ENCODE data around the gene LSM14A. TPM values are rescaled to one million over a fixed set of nuclear protein-coding genes. Genes with fewer than 3 reads are reported as not detected.

Gene LSM14A
- total and polyA plus RNA-seq, 9 of the 15 experiments (the other 6 are each of a cell fraction or from before 2014, with no cell fraction given) = 19.5 to 150 (median 95.1) TPM

DNA sequence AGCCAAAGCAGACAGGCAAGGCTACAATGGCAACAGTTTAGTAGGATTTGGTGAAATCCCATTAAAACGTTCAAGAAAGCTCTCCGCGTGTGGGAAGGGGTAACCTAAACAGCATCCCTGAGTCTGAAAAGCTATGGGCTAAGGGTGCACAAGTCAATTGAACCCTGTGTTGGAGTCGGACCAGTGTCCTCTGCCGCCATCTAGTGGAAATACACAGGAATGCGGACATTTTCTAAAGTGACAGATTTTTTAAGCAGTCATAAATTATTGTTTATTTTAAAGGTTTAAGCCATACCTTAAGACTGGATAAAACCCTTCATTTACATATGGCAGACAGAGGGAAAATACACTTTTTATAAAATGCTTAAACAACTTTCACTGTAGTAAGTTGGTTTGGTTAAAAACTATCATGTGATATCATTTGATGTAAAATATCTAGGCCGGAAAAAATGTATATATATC, 26.5 kb upstream of the LSM14A start (continued):
- TF ChIP-seq, protein P1, sequence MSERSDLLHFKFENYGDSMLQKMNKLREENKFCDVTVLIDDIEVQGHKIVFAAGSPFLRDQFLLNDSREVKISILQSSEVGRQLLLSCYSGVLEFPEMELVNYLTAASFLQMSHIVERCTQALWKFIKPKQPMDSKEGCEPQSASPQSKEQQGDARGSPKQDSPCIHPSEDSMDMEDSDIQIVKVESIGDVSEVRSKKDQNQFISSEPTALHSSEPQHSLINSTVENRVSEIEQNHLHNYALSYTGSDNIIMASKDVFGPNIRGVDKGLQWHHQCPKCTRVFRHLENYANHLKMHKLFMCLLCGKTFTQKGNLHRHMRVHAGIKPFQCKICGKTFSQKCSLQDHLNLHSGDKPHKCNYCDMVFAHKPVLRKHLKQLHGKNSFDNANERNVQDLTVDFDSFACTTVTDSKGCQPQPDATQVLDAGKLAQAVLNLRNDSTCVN (CRISPR knock-in tag; IDR thresholded peaks at IDR 0.05) = no peak
- TF ChIP-seq, protein P2, sequence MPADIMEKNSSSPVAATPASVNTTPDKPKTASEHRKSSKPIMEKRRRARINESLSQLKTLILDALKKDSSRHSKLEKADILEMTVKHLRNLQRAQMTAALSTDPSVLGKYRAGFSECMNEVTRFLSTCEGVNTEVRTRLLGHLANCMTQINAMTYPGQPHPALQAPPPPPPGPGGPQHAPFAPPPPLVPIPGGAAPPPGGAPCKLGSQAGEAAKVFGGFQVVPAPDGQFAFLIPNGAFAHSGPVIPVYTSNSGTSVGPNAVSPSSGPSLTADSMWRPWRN (IDR thresholded peaks at IDR 0.05; ENCODE audit: low read depth) = no peak
- TF ChIP-seq HMG20A (CRISPR knock-in tag; conservative IDR thresholded peaks at IDR 0.05) (no peak), GTF2A2 (tag; IDR thresholded peaks at IDR 0.05) (no peak), SMC3 (conservative IDR thresholded peaks at IDR 0.05; ENCODE audit: insufficient read depth, low read depth, low read length) (peak; percentile 53; the same call in 1 of the 2 replicates), SREBF2 (CRISPR knock-in tag; IDR thresholded peaks at IDR 0.05) (no peak), ARID2 (IDR thresholded peaks at IDR 0.05) (0 out of 2 replicates have a peak, but pooled peaks have one; percentile 64), RAD51 (IDR thresholded peaks at IDR 0.05; ENCODE audit: borderline replicate concordance, low read depth) (no peak), CC2D1A (IDR thresholded peaks at IDR 0.05) (peak; percentile 26; the same call in 1 of the 2 replicates), JUND (IDR thresholded peaks at IDR 0.05; ENCODE audit: borderline replicate concordance, low read depth, low read length) (no peak), JUND (tag; IDR thresholded peaks at IDR 0.05; ENCODE audit: borderline replicate concordance, low read depth, low read length) (no peak), HDAC6 (IDR thresholded peaks at IDR 0.05; ENCODE audit: low read depth, low read length) (no peak), DPF2 (IDR thresholded peaks at IDR 0.05) (no peak), MEIS2 (IDR thresholded peaks at IDR 0.05; ENCODE audit: partially characterized antibody) (peak; percentile 47), HMGN3 (IDR thresholded peaks at IDR 0.05; ENCODE audit: borderline replicate concordance, extremely low read depth, insufficient read length, low read depth, low read length) (no peak), ATF1 (CRISPR knock-in tag; IDR thresholded peaks at IDR 0.05) (no peak), ATF1 (tag; IDR thresholded peaks at IDR 0.05) (no peak)
- TF ChIP-seq, protein P3, sequence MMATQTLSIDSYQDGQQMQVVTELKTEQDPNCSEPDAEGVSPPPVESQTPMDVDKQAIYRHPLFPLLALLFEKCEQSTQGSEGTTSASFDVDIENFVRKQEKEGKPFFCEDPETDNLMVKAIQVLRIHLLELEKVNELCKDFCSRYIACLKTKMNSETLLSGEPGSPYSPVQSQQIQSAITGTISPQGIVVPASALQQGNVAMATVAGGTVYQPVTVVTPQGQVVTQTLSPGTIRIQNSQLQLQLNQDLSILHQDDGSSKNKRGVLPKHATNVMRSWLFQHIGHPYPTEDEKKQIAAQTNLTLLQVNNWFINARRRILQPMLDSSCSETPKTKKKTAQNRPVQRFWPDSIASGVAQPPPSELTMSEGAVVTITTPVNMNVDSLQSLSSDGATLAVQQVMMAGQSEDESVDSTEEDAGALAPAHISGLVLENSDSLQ (IDR thresholded peaks at IDR 0.05) = peak; percentile 66
- TF ChIP-seq, protein P4, sequence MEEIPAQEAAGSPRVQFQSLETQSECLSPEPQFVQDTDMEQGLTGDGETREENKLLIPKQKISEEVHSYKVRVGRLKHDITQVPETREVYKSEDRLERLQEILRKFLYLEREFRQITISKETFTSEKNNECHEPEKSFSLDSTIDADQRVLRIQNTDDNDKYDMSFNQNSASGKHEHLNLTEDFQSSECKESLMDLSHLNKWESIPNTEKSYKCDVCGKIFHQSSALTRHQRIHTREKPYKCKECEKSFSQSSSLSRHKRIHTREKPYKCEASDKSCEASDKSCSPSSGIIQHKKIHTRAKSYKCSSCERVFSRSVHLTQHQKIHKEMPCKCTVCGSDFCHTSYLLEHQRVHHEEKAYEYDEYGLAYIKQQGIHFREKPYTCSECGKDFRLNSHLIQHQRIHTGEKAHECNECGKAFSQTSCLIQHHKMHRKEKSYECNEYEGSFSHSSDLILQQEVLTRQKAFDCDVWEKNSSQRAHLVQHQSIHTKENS (CRISPR knock-in tag; IDR thresholded peaks at IDR 0.05) = no peak
- TF ChIP-seq, protein P5, sequence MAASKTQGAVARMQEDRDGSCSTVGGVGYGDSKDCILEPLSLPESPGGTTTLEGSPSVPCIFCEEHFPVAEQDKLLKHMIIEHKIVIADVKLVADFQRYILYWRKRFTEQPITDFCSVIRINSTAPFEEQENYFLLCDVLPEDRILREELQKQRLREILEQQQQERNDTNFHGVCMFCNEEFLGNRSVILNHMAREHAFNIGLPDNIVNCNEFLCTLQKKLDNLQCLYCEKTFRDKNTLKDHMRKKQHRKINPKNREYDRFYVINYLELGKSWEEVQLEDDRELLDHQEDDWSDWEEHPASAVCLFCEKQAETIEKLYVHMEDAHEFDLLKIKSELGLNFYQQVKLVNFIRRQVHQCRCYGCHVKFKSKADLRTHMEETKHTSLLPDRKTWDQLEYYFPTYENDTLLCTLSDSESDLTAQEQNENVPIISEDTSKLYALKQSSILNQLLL (CRISPR knock-in tag; IDR thresholded peaks at IDR 0.05; ENCODE audit: borderline replicate concordance) = no peak
- TF ChIP-seq, protein P6, sequence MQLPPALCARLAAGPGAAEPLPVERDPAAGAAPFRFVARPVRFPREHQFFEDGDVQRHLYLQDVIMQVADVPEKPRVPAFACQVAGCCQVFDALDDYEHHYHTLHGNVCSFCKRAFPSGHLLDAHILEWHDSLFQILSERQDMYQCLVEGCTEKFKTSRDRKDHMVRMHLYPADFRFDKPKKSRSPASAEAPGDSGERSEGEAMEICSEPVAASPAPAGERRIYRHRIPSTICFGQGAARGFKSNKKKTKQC (CRISPR knock-in tag; IDR thresholded peaks at IDR 0.05) = no peak
- TF ChIP-seq, protein P7, sequence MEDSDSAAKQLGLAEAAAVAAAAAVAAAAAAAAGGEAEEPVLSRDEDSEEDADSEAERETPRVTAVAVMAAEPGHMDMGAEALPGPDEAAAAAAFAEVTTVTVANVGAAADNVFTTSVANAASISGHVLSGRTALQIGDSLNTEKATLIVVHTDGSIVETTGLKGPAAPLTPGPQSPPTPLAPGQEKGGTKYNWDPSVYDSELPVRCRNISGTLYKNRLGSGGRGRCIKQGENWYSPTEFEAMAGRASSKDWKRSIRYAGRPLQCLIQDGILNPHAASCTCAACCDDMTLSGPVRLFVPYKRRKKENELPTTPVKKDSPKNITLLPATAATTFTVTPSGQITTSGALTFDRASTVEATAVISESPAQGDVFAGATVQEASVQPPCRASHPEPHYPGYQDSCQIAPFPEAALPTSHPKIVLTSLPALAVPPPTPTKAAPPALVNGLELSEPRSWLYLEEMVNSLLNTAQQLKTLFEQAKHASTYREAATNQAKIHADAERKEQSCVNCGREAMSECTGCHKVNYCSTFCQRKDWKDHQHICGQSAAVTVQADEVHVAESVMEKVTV (CRISPR knock-in tag; IDR thresholded peaks at IDR 0.05) = peak; percentile 59

Data from K562 (cell line).